A673 (cell line): Measurements from ENCODE around the gene NAMPT. TPM values are rescaled to one million over a fixed set of nuclear protein-coding genes. Genes with fewer than 3 reads are reported as not detected.

Experiments
- BruUV-seq: library from RNA; stranded (reverse); fragments of 400-500 nt; replicated peaks from 2 replicates; lab custom pipeline; 2021; lab: Mats Ljungman, UMichigan
- CTCF ChIA-PET: fragments of 300-600 bp; sonication (Branson Sonifier 250); formaldehyde crosslinking; loops from one replicate; lab custom pipeline; 2022; ENCODE audit warnings: antibody characterized with exemption; lab: Charles Lee
- POLR2A ChIA-PET: fragments of 300-600 bp; sonication (Branson Sonifier 250); formaldehyde crosslinking; loops from one replicate; lab custom pipeline; 2022; ENCODE audit warnings: antibody characterized with exemption; ENCODE audit not compliant: low non-redundant PET; lab: Charles Lee
- DNase-seq: peaks from one replicate; pipeline ENCODE4 v3.0.0-alpha.2; 2015; ENCODE audit warnings: low spot score
- H3K27ac ChIP-seq: fragments of 200-600 bp; sonication (generic); 2 replicates; pipeline ENCODE4 v1.5.1; 2016; ENCODE audit warnings: mixed run types, low read depth, mild to moderate bottlenecking, mixed read lengths, antibody characterized with exemption, low read length; ENCODE audit not compliant: poor library complexity, severe bottlenecking
- H3K27me3 ChIP-seq: fragments of 200-600 bp; sonication (generic); replicated peaks from 2 replicates; pipeline ENCODE4 v1.6.1; 2017; ENCODE audit warnings: mixed run types, low read depth, mild to moderate bottlenecking, mixed read lengths, antibody characterized with exemption, low read length; ENCODE audit not compliant: insufficient read depth, poor library complexity
- H3K36me3 ChIP-seq: fragments of 200-600 bp; sonication (generic); 2 replicates; pipeline ENCODE4 v1.6.1; 2016; ENCODE audit warnings: mixed run types, mild to moderate bottlenecking, mixed read lengths, antibody characterized with exemption, low read length; ENCODE audit not compliant: insufficient read depth, poor library complexity, severe bottlenecking
- H3K4me1 ChIP-seq: fragments of 200-600 bp; sonication (generic); 2 replicates; pipeline ENCODE4 v1.6.1; 2017; ENCODE audit warnings: mixed run types, mild to moderate bottlenecking, mixed read lengths, antibody characterized with exemption, low read length; ENCODE audit not compliant: insufficient read depth, poor library complexity, severe bottlenecking
- H3K4me3 ChIP-seq: fragments of 200-600 bp; sonication (generic); 2 replicates; pipeline ENCODE4 v1.5.1; 2016; ENCODE audit warnings: low read depth, mixed run types, mild to moderate bottlenecking, mixed read lengths, low read length; ENCODE audit not compliant: poor library complexity, severe bottlenecking
- H3K9me3 ChIP-seq: fragments of 200-600 bp; sonication (generic); 2 replicates; pipeline ENCODE4 v1.6.1; 2016; ENCODE audit warnings: mixed run types, low read depth, mild to moderate bottlenecking, mixed read lengths, antibody characterized with exemption, low read length; ENCODE audit not compliant: poor library complexity, severe bottlenecking
- CTCF ChIP-seq: fragments of 300-800, 200-600 bp; sonication (generic); conservative IDR thresholded peaks from 2 replicates; pipeline ENCODE4 v1.5.1; 2017; ENCODE audit warnings: low read depth, mild to moderate bottlenecking, antibody characterized with exemption, low read length, moderate library complexity, mixed read lengths
- EZH2 ChIP-seq: fragments of 200-600 bp; sonication (generic); IDR thresholded peaks from 2 replicates; pipeline ENCODE4 v1.6.1; 2017; ENCODE audit warnings: borderline replicate concordance, low read depth, mild to moderate bottlenecking, mixed read lengths, antibody characterized with exemption, low read length; ENCODE audit not compliant: poor library complexity, severe bottlenecking
- intact Hi-C: fragments of 100-400 bp; cut with micrococcal nuclease; formaldehyde crosslinking; loops from one replicate; pipeline ENCODE4 v1.10.0; 2022; ENCODE audit not compliant: unreplicated experiment
- total RNA-seq: library from RNA; stranded (reverse); gene quantifications from 2 replicates; pipeline ENCODE4 v1.2.3, GENCODE V29; 2021

Gene NAMPT
- total RNA-seq, 1 experiment from 2014 or later = 68.0 TPM

- ChIA-PET POLR2A (no interaction called here), CTCF (no interaction called here)
- Histone ChIP-seq H3K27me3 (no peaks in the 10 kb centered on the region), H3K4me1 (no peaks in the 10 kb centered on the region), H3K36me3 (peaks cover 3% of the 10 kb centered on the region), H3K4me3 (no peak overlapping the region), H3K27ac (no peak overlapping the region), H3K9me3 (no peaks in the 10 kb centered on the region)
- no TSS peak for BruUV-seq
- TF ChIP-seq EZH2 (no peak), CTCF (no peak)
- DNase-seq = no peak
- intact Hi-C loops = no loop called here
These were observed 37.7 kb downstream of the NAMPT start for GRCh38 chr7:106246902-106247711.

- ChIA-PET CTCF (no interaction called here), POLR2A (no interaction called here)
- no peaks in the 10 kb centered on the region for H3K9me3 ChIP-seq
- no peaks in the 10 kb centered on the region for H3K36me3 ChIP-seq
- no peak overlapping the region for H3K4me3 ChIP-seq
- intact Hi-C loops = no loop called here
- TF ChIP-seq CTCF (no peak), EZH2 (no peak)
- no peak overlapping the region for H3K27ac ChIP-seq
- no peak for DNase-seq
- no peaks in the 10 kb centered on the region for H3K4me1 ChIP-seq
- BruUV-seq = no TSS peak
- no peaks in the 10 kb centered on the region for H3K27me3 ChIP-seq
These were observed 40.9 kb downstream of the NAMPT start for GRCh38 chr7:106243893-106244292.

- H3K36me3 ChIP-seq = no peaks in the 10 kb centered on the region
- no peak for DNase-seq
- no TSS peak for BruUV-seq
- H3K27ac ChIP-seq = no peak overlapping the region
- intact Hi-C loops = no loop called here
- H3K27me3 ChIP-seq = no peaks in the 10 kb centered on the region
- POLR2A ChIA-PET = no interaction called here
- CTCF ChIA-PET = no interaction called here
- H3K9me3 ChIP-seq = no peaks in the 10 kb centered on the region
- no peaks in the 10 kb centered on the region for H3K4me1 ChIP-seq
- H3K4me3 ChIP-seq = no peak overlapping the region
- TF ChIP-seq EZH2 (no peak), CTCF (no peak)
These were observed 45.4 kb downstream of the NAMPT start for GRCh38 chr7:106239406-106239805.
